H1 (cell line): ENCODE data around the gene DENND2A. TPM values are rescaled to one million over a fixed set of nuclear protein-coding genes. Genes with fewer than 3 reads are reported as not detected.

Experiments
- E2F6 ChIP-seq: IDR thresholded peaks from 2 replicates; pipeline ENCODE4 v1.6.1; 2012; ENCODE audit warnings: inconsistent platforms
- HDAC2 ChIP-seq, 2 experiments: fragments of 300-600 bp in 1 of 2; sonication (generic) in 1 of 2; IDR thresholded peaks; 2 replicates each; pipeline ENCODE4 v1.6.1; 2011 to 2012; ENCODE audit warnings: low read depth in 2 of 2, low read length in 2 of 2, mild to moderate bottlenecking in 2 of 2, moderate library complexity in 2 of 2, borderline replicate concordance in 1 of 2, inconsistent platforms in 1 of 2
- KDM4A ChIP-seq: IDR thresholded peaks from one replicate; pipeline ENCODE4 v1.7.1; 2012; ENCODE audit warnings: low read depth, mild to moderate bottlenecking, moderate library complexity, low read length, inconsistent platforms; ENCODE audit not compliant: severe bottlenecking
- RBBP5 ChIP-seq: IDR thresholded peaks from 2 replicates; pipeline ENCODE4 v1.7.1; 2012; ENCODE audit warnings: low read depth, mild to moderate bottlenecking, inconsistent platforms, low read length, moderate library complexity, borderline replicate concordance
- SUZ12 ChIP-seq: fragments of 200-600 bp; sonication (generic); IDR thresholded peaks from 2 replicates; pipeline ENCODE4 v1.6.1; 2012; ENCODE audit warnings: mild to moderate bottlenecking, inconsistent platforms, low read length, moderate library complexity, mixed read lengths
- polyA plus RNA-seq, 7 experiments: library from polyadenylated mRNA; depleted of rRNA in 3 of 7; stranded (reverse) in 5 of 7; unstranded in 2 of 7; fragments of >200 nt in 5 of 7; fragments of 200-250 nt in 2 of 7; gene quantifications; 1 replicate in 5 of 7; 2 replicates in 1 of 7; 4 replicates in 1 of 7; pipeline versions ENCODE4 v1.2.1 to v1.2.3, GENCODE V29; 2011 to 2013; ENCODE audit warnings: missing spikeins in 2 of 7, mixed read lengths in 2 of 7
- total RNA-seq: library from RNA; stranded (reverse); fragmentation: NEBNext Ultra II Directional; extraction: Animal tissue kit (Norgen Biotek cat#: 25700); gene quantifications from 2 replicates; pipeline ENCODE4 v1.2.1, GENCODE V29; 2021

DENND2A gene
- total and polyA plus RNA-seq, 2 of the 8 experiments (the other 6 are each of a cell fraction or from before 2014, with no cell fraction given): 5.0 to 13.0 TPM

GRCh38 chr7:140686921-140687320, 46.3 kb upstream of the DENND2A start (continued):
- TF ChIP-seq HDAC2 (IDR thresholded peaks at IDR 0.05; ENCODE audit: borderline replicate concordance in 1 of 2, low read depth in 2 of 2, low read length in 2 of 2): no peak
- no peak for TF ChIP-seq KDM4A
- no peak for TF ChIP-seq RBBP5
- TF ChIP-seq SUZ12: no peak
- no peak for TF ChIP-seq E2F6
